Measurements from ENCODE around the gene MT1E. TPM values are rescaled to one million over a fixed set of nuclear protein-coding genes. Genes with fewer than 3 reads are reported as not detected.

MT1E gene
- total RNA-seq, 1 donor from 2014 or later = not detected

DNA sequence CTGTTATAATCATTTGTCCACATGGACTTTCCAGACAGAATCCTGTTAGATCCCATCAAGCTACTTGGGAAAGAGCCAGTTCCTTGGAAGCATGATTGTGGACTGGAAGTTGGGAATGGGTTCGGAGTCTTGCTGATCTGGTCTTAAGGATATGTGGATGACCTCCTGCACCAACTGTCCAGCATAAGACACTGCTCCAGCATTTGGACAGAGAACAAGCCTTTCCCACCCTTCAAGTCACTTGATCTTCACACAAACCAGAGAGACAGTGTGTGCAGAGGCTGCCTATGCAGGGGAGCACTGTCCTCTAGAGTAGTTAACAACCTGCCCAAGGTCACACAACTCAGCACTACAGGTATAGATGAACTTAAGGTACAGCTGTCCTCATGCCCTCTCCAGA is 20.3 kb downstream of the MT1E start:
- no peaks in the 10 kb centered on the region for H3K36me3 Mint-ChIP-seq (ENCODE audit: low read depth, unreplicated experiment)
- DNase-seq (ENCODE audit: low spot score) = no peak
- peaks cover 21% of the 10 kb centered on the region for H3K27me3 Mint-ChIP-seq (ENCODE audit: unreplicated experiment)
- H3K27ac Mint-ChIP-seq (ENCODE audit: unreplicated experiment) = no peak overlapping the region
- H3K4me3 Mint-ChIP-seq (ENCODE audit: unreplicated experiment) = no peak overlapping the region
- TF ChIP-seq, protein P1, sequence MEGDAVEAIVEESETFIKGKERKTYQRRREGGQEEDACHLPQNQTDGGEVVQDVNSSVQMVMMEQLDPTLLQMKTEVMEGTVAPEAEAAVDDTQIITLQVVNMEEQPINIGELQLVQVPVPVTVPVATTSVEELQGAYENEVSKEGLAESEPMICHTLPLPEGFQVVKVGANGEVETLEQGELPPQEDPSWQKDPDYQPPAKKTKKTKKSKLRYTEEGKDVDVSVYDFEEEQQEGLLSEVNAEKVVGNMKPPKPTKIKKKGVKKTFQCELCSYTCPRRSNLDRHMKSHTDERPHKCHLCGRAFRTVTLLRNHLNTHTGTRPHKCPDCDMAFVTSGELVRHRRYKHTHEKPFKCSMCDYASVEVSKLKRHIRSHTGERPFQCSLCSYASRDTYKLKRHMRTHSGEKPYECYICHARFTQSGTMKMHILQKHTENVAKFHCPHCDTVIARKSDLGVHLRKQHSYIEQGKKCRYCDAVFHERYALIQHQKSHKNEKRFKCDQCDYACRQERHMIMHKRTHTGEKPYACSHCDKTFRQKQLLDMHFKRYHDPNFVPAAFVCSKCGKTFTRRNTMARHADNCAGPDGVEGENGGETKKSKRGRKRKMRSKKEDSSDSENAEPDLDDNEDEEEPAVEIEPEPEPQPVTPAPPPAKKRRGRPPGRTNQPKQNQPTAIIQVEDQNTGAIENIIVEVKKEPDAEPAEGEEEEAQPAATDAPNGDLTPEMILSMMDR (IDR thresholded peaks at IDR 0.05; ENCODE audit: unreplicated experiment) = no peak
- no peaks in the 10 kb centered on the region for H3K4me1 Mint-ChIP-seq (ENCODE audit: unreplicated experiment)
- no peaks in the 10 kb centered on the region for H3K9me3 Mint-ChIP-seq (ENCODE audit: unreplicated experiment)

DNA sequence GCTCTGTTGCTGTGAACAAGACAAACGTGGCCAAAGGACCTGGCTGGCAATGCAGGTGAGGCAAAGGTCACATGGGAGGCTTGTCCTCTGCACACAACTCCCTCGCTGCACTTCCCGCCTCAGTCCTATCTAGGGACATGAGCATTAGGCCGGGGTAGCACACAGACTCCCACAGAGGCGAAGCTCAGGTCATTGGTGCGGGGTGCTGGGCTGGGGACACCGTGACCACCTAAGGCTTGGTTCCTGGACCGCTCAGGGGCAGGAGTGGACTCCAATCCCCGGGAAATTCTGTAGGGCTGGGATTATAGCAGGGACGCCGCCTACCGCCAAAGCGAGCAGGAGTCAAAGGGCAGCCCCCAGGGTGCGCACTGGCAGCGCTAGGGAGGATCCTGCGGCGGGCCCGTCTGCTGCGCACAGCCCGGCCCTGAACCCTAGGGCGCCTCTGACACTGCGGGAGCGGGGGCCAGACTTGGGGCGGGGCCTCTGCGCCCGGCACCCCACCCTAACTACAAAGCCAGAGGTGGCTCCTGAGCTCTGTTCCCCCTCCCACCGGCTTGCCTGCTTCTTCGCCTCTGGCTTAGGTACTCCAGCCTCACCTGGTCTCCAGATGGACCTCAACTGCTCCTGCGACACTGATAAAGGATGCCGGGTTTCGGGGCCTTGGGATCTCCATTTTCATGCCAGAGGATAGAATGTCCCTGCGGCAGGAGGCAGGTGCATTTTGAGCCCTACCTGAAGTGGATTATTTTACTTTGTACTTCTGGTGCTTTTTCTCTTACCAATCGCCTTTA is 22.3 kb downstream of the MT1E start:
- TF ChIP-seq, protein P1 (IDR thresholded peaks at IDR 0.05; ENCODE audit: unreplicated experiment) = no peak
- Mint-ChIP-seq H3K27me3 (ENCODE audit: unreplicated experiment) (peaks cover 21% of the 10 kb centered on the region), H3K9me3 (ENCODE audit: unreplicated experiment) (no peaks in the 10 kb centered on the region), H3K4me1 (ENCODE audit: unreplicated experiment) (no peaks in the 10 kb centered on the region), H3K4me3 (ENCODE audit: unreplicated experiment) (no peak overlapping the region), H3K27ac (ENCODE audit: unreplicated experiment) (no peak overlapping the region), H3K36me3 (ENCODE audit: low read depth, unreplicated experiment) (no peaks in the 10 kb centered on the region)
- DNase-seq (ENCODE audit: low spot score) = no peak

DNA sequence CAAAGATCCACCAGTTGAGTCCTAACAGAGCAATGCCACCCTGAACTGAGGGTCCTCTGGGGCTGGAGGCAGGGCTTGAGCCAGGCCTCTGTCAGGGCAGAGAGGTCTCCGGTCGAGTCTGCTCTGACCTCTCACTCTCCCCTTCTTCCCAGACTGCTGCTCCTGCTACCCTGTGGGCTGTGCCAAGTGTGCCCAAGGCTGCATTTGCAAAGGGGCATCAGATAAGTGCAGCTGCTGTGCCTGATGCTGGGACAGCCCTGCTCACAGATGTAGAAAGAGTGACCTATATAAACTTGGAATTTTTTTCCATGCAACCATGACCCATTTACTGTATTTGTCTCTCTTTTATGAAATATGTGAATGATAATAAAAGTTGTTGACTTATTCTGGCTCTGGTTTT is 23.7 kb downstream of the MT1E start:
- TF ChIP-seq, protein P1 (IDR thresholded peaks at IDR 0.05; ENCODE audit: unreplicated experiment) = no peak
- Mint-ChIP-seq H3K27me3 (ENCODE audit: unreplicated experiment) (peaks cover 17% of the 10 kb centered on the region), H3K27ac (ENCODE audit: unreplicated experiment) (no peak overlapping the region), H3K9me3 (ENCODE audit: unreplicated experiment) (no peaks in the 10 kb centered on the region), H3K4me3 (ENCODE audit: unreplicated experiment) (no peak overlapping the region), H3K4me1 (ENCODE audit: unreplicated experiment) (no peaks in the 10 kb centered on the region), H3K36me3 (ENCODE audit: low read depth, unreplicated experiment) (no peaks in the 10 kb centered on the region)
- DNase-seq (ENCODE audit: low spot score) = no peak

DNA sequence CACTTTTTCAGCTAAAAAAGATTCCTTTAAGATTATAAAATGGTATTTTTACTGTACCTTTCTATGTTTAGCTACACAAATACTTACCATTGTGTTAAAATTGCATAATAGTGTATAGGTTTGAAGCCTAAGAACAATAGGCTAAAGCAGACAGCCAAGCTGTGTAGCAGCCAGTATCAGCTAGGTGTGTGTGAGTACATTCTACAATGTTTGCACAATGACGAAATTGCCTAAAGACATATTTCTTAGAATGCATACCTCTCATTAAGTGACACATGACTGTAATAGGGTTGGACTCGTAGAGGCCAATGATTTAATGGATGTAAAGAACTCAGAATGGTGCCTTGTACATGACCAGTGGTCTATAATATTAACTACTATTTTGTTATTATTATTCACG is 24.2 kb downstream of the MT1E start:
- no peak overlapping the region for H3K4me3 Mint-ChIP-seq (ENCODE audit: unreplicated experiment)
- H3K27me3 Mint-ChIP-seq (ENCODE audit: unreplicated experiment) = peaks cover 17% of the 10 kb centered on the region
- H3K9me3 Mint-ChIP-seq (ENCODE audit: unreplicated experiment) = no peaks in the 10 kb centered on the region
- no peak for DNase-seq (ENCODE audit: low spot score)
- H3K4me1 Mint-ChIP-seq (ENCODE audit: unreplicated experiment) = no peaks in the 10 kb centered on the region
- TF ChIP-seq, protein P1 (IDR thresholded peaks at IDR 0.05; ENCODE audit: unreplicated experiment) = no peak
- no peak overlapping the region for H3K27ac Mint-ChIP-seq (ENCODE audit: unreplicated experiment)
- no peaks in the 10 kb centered on the region for H3K36me3 Mint-ChIP-seq (ENCODE audit: low read depth, unreplicated experiment)

DNA sequence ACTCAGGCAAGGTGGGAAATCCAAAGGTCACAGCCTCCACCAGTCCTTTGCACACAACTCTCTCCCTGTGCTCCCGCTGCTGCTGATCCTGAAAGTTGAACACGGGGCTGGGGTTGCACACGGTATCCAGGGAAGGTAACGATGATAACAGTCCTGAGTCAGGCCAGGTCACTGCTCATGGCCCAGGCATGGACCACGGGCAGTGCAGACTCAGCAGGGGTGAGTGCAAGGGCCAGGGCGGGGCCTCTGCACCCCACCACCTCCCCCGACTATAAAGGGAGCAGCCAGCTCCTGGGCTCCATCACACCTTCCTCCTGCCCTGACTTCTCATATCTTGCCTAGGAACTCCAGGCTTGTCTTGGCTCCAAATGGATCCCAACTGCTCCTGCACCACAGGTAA is 26.0 kb downstream of the MT1E start, which contains the start of gene MT1B:
Gene MT1B (plus strand): TSS at position 301 of the 400 bp plus-strand sequence. CDS start 68 bp downstream, at position 369.
- H3K27ac Mint-ChIP-seq (ENCODE audit: unreplicated experiment) = no peak within 1 kb of the TSS
- H3K4me1 Mint-ChIP-seq (ENCODE audit: unreplicated experiment) = no peaks in the 10 kb centered on the region
- TF ChIP-seq, protein P1 (IDR thresholded peaks at IDR 0.05; ENCODE audit: unreplicated experiment) = no peak
- H3K36me3 Mint-ChIP-seq (ENCODE audit: low read depth, unreplicated experiment) = no peaks in the 10 kb centered on the region
- peaks cover 15% of the 10 kb centered on the region for H3K27me3 Mint-ChIP-seq (ENCODE audit: unreplicated experiment)
- no peaks in the 10 kb centered on the region for H3K9me3 Mint-ChIP-seq (ENCODE audit: unreplicated experiment)
- DNase-seq (ENCODE audit: low spot score) = no peak
- H3K4me3 Mint-ChIP-seq (ENCODE audit: unreplicated experiment) = no peak within 1 kb of the TSS

All from endothelial cell (in vitro differentiated cells).